ENCODE measurements around the gene SH2D7. TPM values are rescaled to one million over a fixed set of nuclear protein-coding genes. Genes with fewer than 3 reads are reported as not detected.

Gene SH2D7
- total RNA-seq, 1 experiment from 2014 or later, result not detected

DNA sequence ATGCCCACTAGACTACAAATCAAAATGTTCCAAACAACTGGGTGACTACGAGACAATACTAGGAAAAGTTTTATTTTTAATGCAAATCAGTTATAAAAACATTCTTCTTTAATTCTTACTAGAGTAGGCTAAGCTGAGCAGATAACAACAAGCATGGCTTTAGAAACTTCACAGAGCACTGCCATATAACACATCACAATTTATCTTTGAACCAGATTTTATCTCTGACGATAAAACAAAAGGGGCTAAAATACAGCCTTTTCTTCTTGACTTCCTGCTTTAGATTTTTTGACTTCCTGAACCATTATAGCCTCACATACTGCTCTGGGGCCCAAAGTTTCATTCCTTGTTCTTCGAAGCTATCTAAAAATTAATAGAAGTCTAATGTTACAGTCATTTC, 40.8 kb upstream of the SH2D7 start:
- DNase-seq (ENCODE audit: low spot score), result no peak

GRCh38 chr15:78052001-78052401, 40.4 kb upstream of the SH2D7 start:
- BruUV-seq (replicated peaks), result no TSS peak
- Histone ChIP-seq H3K4me3 (ENCODE audit: low read depth, low read length, poor library complexity, severe bottlenecking) (no peak overlapping the region), H3K4me1 (ENCODE audit: insufficient read depth, low read length, poor library complexity, severe bottlenecking) (peaks cover 44% of the 10 kb centered on the region), H3K36me3 (ENCODE audit: insufficient read depth, low read length, poor library complexity, severe bottlenecking) (no peaks in the 10 kb centered on the region), H3K27ac (ENCODE audit: low read depth, low read length, poor library complexity, severe bottlenecking) (peak overlapping the region; percentile 25), H3K9me3 (ENCODE audit: low read depth, low read length, poor library complexity, severe bottlenecking) (no peaks in the 10 kb centered on the region), H3K27me3 (replicated peaks; ENCODE audit: insufficient read depth, low read depth, low read length, poor library complexity) (no peaks in the 10 kb centered on the region)
- TF ChIP-seq, protein P1, sequence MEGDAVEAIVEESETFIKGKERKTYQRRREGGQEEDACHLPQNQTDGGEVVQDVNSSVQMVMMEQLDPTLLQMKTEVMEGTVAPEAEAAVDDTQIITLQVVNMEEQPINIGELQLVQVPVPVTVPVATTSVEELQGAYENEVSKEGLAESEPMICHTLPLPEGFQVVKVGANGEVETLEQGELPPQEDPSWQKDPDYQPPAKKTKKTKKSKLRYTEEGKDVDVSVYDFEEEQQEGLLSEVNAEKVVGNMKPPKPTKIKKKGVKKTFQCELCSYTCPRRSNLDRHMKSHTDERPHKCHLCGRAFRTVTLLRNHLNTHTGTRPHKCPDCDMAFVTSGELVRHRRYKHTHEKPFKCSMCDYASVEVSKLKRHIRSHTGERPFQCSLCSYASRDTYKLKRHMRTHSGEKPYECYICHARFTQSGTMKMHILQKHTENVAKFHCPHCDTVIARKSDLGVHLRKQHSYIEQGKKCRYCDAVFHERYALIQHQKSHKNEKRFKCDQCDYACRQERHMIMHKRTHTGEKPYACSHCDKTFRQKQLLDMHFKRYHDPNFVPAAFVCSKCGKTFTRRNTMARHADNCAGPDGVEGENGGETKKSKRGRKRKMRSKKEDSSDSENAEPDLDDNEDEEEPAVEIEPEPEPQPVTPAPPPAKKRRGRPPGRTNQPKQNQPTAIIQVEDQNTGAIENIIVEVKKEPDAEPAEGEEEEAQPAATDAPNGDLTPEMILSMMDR (conservative IDR thresholded peaks at IDR 0.05; ENCODE audit: low read depth, low read length), result no peak
- no peak for TF ChIP-seq EZH2 (IDR thresholded peaks at IDR 0.05; ENCODE audit: borderline replicate concordance, low read depth, low read length, poor library complexity, severe bottlenecking)
- POLR2A ChIA-PET (ENCODE audit: low non-redundant PET), result interaction anchor here (0.6 kb wide), 1 partner anchor 1775 kb away, joined by 4 read pairs; no protein-coding TSS in a partner anchor
- DNase-seq (ENCODE audit: low spot score), result peak; percentile 68
- intact Hi-C loops (cut with micrococcal nuclease; ENCODE audit: unreplicated experiment), result no loop called here
- CTCF ChIA-PET, result no interaction called here

More for the DNA sequence above, 40.8 kb upstream of the SH2D7 start:
- no peak overlapping the region for H3K4me3 ChIP-seq (ENCODE audit: low read depth, low read length, poor library complexity, severe bottlenecking)
- ChIA-PET POLR2A (ENCODE audit: low non-redundant PET) (interaction anchor here (0.6 kb wide), 1 partner anchor 1775 kb away, joined by 4 read pairs; no protein-coding TSS in a partner anchor), CTCF (no interaction called here)
- no peaks in the 10 kb centered on the region for H3K27me3 ChIP-seq (replicated peaks; ENCODE audit: insufficient read depth, low read depth, low read length, poor library complexity)
- BruUV-seq (replicated peaks), result no TSS peak
- peak overlapping the region; percentile 25 for H3K27ac ChIP-seq (ENCODE audit: low read depth, low read length, poor library complexity, severe bottlenecking)
- peaks cover 44% of the 10 kb centered on the region for H3K4me1 ChIP-seq (ENCODE audit: insufficient read depth, low read length, poor library complexity, severe bottlenecking)
- TF ChIP-seq, protein P1 (conservative IDR thresholded peaks at IDR 0.05; ENCODE audit: low read depth, low read length), result no peak
- TF ChIP-seq EZH2 (IDR thresholded peaks at IDR 0.05; ENCODE audit: borderline replicate concordance, low read depth, low read length, poor library complexity, severe bottlenecking), result no peak
- H3K9me3 ChIP-seq (ENCODE audit: low read depth, low read length, poor library complexity, severe bottlenecking), result no peaks in the 10 kb centered on the region
- intact Hi-C loops (cut with micrococcal nuclease; ENCODE audit: unreplicated experiment), result no loop called here
- no peaks in the 10 kb centered on the region for H3K36me3 ChIP-seq (ENCODE audit: insufficient read depth, low read length, poor library complexity, severe bottlenecking)

DNA sequence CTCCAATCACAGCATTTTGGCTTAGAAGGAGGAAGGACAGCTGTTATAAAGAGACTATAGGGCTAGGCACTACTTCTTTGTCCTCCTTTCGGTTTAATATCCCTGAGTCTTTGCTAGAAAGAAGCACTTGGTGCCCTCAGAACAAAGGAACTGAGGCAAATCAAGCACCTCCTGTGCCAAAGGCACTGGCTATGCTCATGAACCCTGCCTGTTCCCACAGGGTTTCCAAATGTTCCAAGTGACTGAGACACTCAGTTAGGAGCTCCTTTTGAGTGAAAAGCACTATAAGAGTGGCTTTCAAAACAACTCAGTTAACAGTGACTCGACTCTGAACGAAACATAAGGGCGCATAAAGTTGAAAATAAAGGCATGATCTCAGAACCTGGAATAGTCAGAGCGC, 39.8 kb upstream of the SH2D7 start:
- BruUV-seq (replicated peaks), result no TSS peak
- Histone ChIP-seq H3K9me3 (ENCODE audit: low read depth, low read length, poor library complexity, severe bottlenecking) (no peaks in the 10 kb centered on the region), H3K27ac (ENCODE audit: low read depth, low read length, poor library complexity, severe bottlenecking) (peak overlapping the region; percentile 25), H3K27me3 (replicated peaks; ENCODE audit: insufficient read depth, low read depth, low read length, poor library complexity) (no peaks in the 10 kb centered on the region), H3K4me1 (ENCODE audit: insufficient read depth, low read length, poor library complexity, severe bottlenecking) (peaks cover 44% of the 10 kb centered on the region), H3K36me3 (ENCODE audit: insufficient read depth, low read length, poor library complexity, severe bottlenecking) (no peaks in the 10 kb centered on the region), H3K4me3 (ENCODE audit: low read depth, low read length, poor library complexity, severe bottlenecking) (no peak overlapping the region)
- TF ChIP-seq, protein P1 (conservative IDR thresholded peaks at IDR 0.05; ENCODE audit: low read depth, low read length), result no peak
- no peak for TF ChIP-seq EZH2 (IDR thresholded peaks at IDR 0.05; ENCODE audit: borderline replicate concordance, low read depth, low read length, poor library complexity, severe bottlenecking)
- DNase-seq (ENCODE audit: low spot score), result no peak
- intact Hi-C loops (cut with micrococcal nuclease; ENCODE audit: unreplicated experiment), result no loop called here
- ChIA-PET POLR2A (ENCODE audit: low non-redundant PET) (no interaction called here), CTCF (no interaction called here)
